22Rv1 (cell line): ENCODE data around the gene GGCX.

Source experiments
- CTCF ChIP-seq: fragments of 450-650 bp; IDR thresholded peaks from 2 replicates; pipeline ENCODE4 v1.5.1; 2017; ENCODE audit warnings: mild to moderate bottlenecking
- ZFX ChIP-seq: fragments of 450-650 bp; IDR thresholded peaks from 2 replicates; pipeline ENCODE4 v1.6.1; 2017; ENCODE audit warnings: antibody characterized with exemption, borderline replicate concordance

GRCh38 chr2:85534881-85535280 lies 26.4 kb downstream of the GGCX start:
- no peak for TF ChIP-seq CTCF
- TF ChIP-seq ZFX, result no peak
